HUES48 (cell line): ENCODE data around the gene PACS1.

Experiments
- H3K27ac ChIP-seq: one replicate; pipeline ENCODE4 v1.7.0; 2013; ENCODE audit warnings: low read depth, low read length, inconsistent platforms
- H3K27me3 ChIP-seq: 2 replicates; pipeline ENCODE4 v1.6.1; 2013; ENCODE audit warnings: mild to moderate bottlenecking, low read length; ENCODE audit not compliant: control insufficient read depth, insufficient read depth
- H3K36me3 ChIP-seq: 2 replicates; pipeline ENCODE4 v1.6.1; 2013; ENCODE audit warnings: low read length; ENCODE audit not compliant: control insufficient read depth, insufficient read depth
- H3K4me1 ChIP-seq: 2 replicates; pipeline ENCODE4 v1.6.1; 2013; ENCODE audit warnings: mild to moderate bottlenecking, low read length; ENCODE audit not compliant: control insufficient read depth, insufficient read depth
- H3K4me3 ChIP-seq: 2 replicates; pipeline ENCODE4 v1.5.1; 2013; ENCODE audit warnings: mild to moderate bottlenecking, low read depth, low read length
- H3K9ac ChIP-seq: 2 replicates; pipeline ENCODE4 v1.6.1; 2013; ENCODE audit warnings: mild to moderate bottlenecking, low read depth, low read length, moderate library complexity
- H3K9me3 ChIP-seq: 2 replicates; pipeline ENCODE4 v1.6.1; 2013; ENCODE audit warnings: low read length; ENCODE audit not compliant: control insufficient read depth, insufficient read depth

The PACS1 gene

GRCh38 chr11:66219846-66220565 lies 149.9 kb downstream of the PACS1 start:
- no peak overlapping the region for H3K27ac ChIP-seq
- H3K4me3 ChIP-seq = no peak overlapping the region
- H3K4me1 ChIP-seq = peaks cover 6% of the 10 kb centered on the region
- peaks cover 40% of the 10 kb centered on the region for H3K36me3 ChIP-seq
- H3K9me3 ChIP-seq = no peaks in the 10 kb centered on the region
- H3K9ac ChIP-seq = no peak overlapping the region
- H3K27me3 ChIP-seq = no peaks in the 10 kb centered on the region

GRCh38 chr11:66220566-66220935 lies 150.5 kb downstream of the PACS1 start:
- Histone ChIP-seq H3K36me3 (peaks cover 40% of the 10 kb centered on the region), H3K9ac (no peak overlapping the region), H3K27me3 (no peaks in the 10 kb centered on the region), H3K4me3 (no peak overlapping the region), H3K4me1 (peaks cover 6% of the 10 kb centered on the region), H3K9me3 (no peaks in the 10 kb centered on the region), H3K27ac (no peak overlapping the region)

GRCh38 chr11:66221012-66221411 lies 150.9 kb downstream of the PACS1 start:
- Histone ChIP-seq H3K27ac (no peak overlapping the region), H3K9me3 (no peaks in the 10 kb centered on the region), H3K4me1 (peaks cover 6% of the 10 kb centered on the region), H3K9ac (no peak overlapping the region), H3K27me3 (no peaks in the 10 kb centered on the region), H3K4me3 (no peak overlapping the region), H3K36me3 (peaks cover 40% of the 10 kb centered on the region)

- no peak overlapping the region for H3K9ac ChIP-seq
- no peaks in the 10 kb centered on the region for H3K27me3 ChIP-seq
- no peak overlapping the region for H3K4me3 ChIP-seq
- peaks cover 6% of the 10 kb centered on the region for H3K4me1 ChIP-seq
- no peaks in the 10 kb centered on the region for H3K9me3 ChIP-seq
- H3K36me3 ChIP-seq = peaks cover 35% of the 10 kb centered on the region; the same call in 1 of the 2 replicates
- peak overlapping the region; percentile 79 for H3K27ac ChIP-seq
These were observed 151.7 kb downstream of the PACS1 start for GRCh38 chr11:66221726-66222236.

GRCh38 chr11:66222358-66223149 lies 152.5 kb downstream of the PACS1 start:
- H3K4me1 ChIP-seq = peaks cover 6% of the 10 kb centered on the region
- H3K27me3 ChIP-seq = no peaks in the 10 kb centered on the region
- H3K4me3 ChIP-seq = no peak overlapping the region
- H3K36me3 ChIP-seq = peaks cover 32% of the 10 kb centered on the region; the same call in 1 of the 2 replicates
- H3K9ac ChIP-seq = peak overlapping the region; percentile 11; the same call in 1 of the 2 replicates
- peak overlapping the region; percentile 79 for H3K27ac ChIP-seq
- H3K9me3 ChIP-seq = no peaks in the 10 kb centered on the region

GRCh38 chr11:66224226-66224855 lies 154.3 kb downstream of the PACS1 start:
- Histone ChIP-seq H3K4me1 (peaks cover 10% of the 10 kb centered on the region), H3K36me3 (peaks cover 26% of the 10 kb centered on the region; the same call in 1 of the 2 replicates), H3K9ac (no peak overlapping the region)

GRCh38 chr11:66225066-66225465 lies 155.0 kb downstream of the PACS1 start:
- peaks cover 10% of the 10 kb centered on the region for H3K4me1 ChIP-seq
- no peak overlapping the region for H3K4me3 ChIP-seq
- no peaks in the 10 kb centered on the region for H3K27me3 ChIP-seq
- no peak overlapping the region for H3K9ac ChIP-seq
- no peak overlapping the region for H3K27ac ChIP-seq
- H3K9me3 ChIP-seq = no peaks in the 10 kb centered on the region
- peaks cover 18% of the 10 kb centered on the region; the same call in 1 of the 2 replicates for H3K36me3 ChIP-seq

More at GRCh38 chr11:66224226-66224855, 154.3 kb downstream of the PACS1 start:
- no peak overlapping the region for H3K27ac ChIP-seq
- H3K4me3 ChIP-seq = no peak overlapping the region
- H3K27me3 ChIP-seq = no peaks in the 10 kb centered on the region
- no peaks in the 10 kb centered on the region for H3K9me3 ChIP-seq

GRCh38 chr11:66226101-66226500 lies 156.0 kb downstream of the PACS1 start:
- H3K27me3 ChIP-seq = no peaks in the 10 kb centered on the region
- peaks cover 10% of the 10 kb centered on the region for H3K4me1 ChIP-seq
- no peak overlapping the region for H3K4me3 ChIP-seq
- peaks cover 12% of the 10 kb centered on the region; the same call in 1 of the 2 replicates for H3K36me3 ChIP-seq
- no peak overlapping the region for H3K27ac ChIP-seq
- no peaks in the 10 kb centered on the region for H3K9me3 ChIP-seq
- no peak overlapping the region for H3K9ac ChIP-seq

- Histone ChIP-seq H3K27me3 (no peaks in the 10 kb centered on the region), H3K9me3 (no peaks in the 10 kb centered on the region), H3K36me3 (peaks cover 13% of the 10 kb centered on the region; the same call in 1 of the 2 replicates), H3K4me1 (peaks cover 4% of the 10 kb centered on the region; the same call in 1 of the 2 replicates), H3K9ac (no peak overlapping the region), H3K27ac (no peak overlapping the region), H3K4me3 (no peak overlapping the region)
These were observed 157.6 kb downstream of the PACS1 start for GRCh38 chr11:66227700-66228099.

- Histone ChIP-seq H3K36me3 (peaks cover 19% of the 10 kb centered on the region; the same call in 1 of the 2 replicates), H3K4me3 (no peak overlapping the region), H3K4me1 (peaks cover 4% of the 10 kb centered on the region; the same call in 1 of the 2 replicates), H3K27ac (peak overlapping the region; percentile 36), H3K27me3 (no peaks in the 10 kb centered on the region), H3K9me3 (no peaks in the 10 kb centered on the region), H3K9ac (no peak overlapping the region)
These were observed 158.4 kb downstream of the PACS1 start for GRCh38 chr11:66228521-66228920.
